GM12865 (cell line): ENCODE measurements around the gene RABEPK.
A peak's percentile ranks its signal among the peaks of the same experiment; 100 is the strongest.
"Not testable (repeated sequence)": the region's sequence is repeated elsewhere in the genome, so short reads cannot be mapped to it uniquely, and the experiment has no call there.

Source experiments
- DNase-seq: peaks from one replicate; pipeline ENCODE4 v3.0.0; 2010; ENCODE audit warnings: low read depth
- H3K4me3 ChIP-seq: 2 replicates; pipeline ENCODE4 v1.5.1; 2011; ENCODE audit warnings: mild to moderate bottlenecking, low read depth, low read length, control low read depth
- TF ChIP-seq, protein P1 (sequence below): IDR thresholded peaks from 2 replicates; pipeline ENCODE4 v1.5.1; 2011; ENCODE audit warnings: low read length, control low read depth, low read depth, inconsistent platforms; ENCODE audit not compliant: insufficient read depth; ENCODE audit errors: missing control alignments

The RABEPK gene, protein sequence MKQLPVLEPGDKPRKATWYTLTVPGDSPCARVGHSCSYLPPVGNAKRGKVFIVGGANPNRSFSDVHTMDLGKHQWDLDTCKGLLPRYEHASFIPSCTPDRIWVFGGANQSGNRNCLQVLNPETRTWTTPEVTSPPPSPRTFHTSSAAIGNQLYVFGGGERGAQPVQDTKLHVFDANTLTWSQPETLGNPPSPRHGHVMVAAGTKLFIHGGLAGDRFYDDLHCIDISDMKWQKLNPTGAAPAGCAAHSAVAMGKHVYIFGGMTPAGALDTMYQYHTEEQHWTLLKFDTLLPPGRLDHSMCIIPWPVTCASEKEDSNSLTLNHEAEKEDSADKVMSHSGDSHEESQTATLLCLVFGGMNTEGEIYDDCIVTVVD

DNA sequence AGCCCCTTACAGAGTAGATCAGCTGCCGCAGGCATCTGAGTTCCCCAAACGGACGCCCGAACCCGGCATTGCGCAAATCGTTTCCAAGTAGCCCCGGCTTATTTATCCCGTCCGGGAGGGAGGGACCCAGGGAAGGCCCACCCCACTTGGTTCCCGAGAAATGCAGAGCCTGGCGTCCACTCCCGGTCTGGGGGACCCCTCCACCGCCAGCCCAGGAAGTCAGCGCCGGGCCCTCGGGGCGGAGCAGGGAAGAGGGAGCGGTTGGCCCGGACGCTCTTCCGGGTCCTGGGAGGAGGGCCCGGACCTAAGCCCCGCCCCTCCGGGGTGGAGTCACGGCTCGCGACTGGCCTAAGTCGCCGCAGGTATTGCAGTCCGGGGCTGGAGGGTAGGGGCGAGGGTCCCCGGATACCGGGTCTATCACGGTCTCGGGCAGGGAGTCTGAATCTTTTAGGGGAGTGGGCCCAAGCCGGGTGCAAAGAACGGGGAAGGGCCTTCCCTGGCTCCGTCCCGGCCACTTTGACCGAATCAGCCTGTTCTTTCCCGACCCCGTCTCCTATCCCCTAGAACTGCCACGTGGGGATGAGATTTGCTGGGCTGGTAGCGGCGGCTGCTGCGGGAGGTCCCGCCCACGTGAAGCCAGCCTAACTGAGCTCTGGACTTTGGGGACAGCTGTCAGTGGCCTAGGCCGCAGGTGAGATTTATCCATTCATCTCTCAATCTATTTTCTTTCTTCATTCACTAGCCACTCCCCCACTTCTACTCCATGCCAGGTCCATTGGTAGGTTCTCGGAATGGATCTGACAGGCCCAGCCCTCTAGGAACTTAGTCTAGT lies at the start of gene RABEPK:
TSS of gene RABEPK (plus strand) at position 327 of the 832 bp plus-strand sequence. CDS start 2,472 bp downstream, outside the sequence.
- H3K4me3 ChIP-seq: peak within 1 kb of the TSS; percentile 90
- TF ChIP-seq, protein P1, sequence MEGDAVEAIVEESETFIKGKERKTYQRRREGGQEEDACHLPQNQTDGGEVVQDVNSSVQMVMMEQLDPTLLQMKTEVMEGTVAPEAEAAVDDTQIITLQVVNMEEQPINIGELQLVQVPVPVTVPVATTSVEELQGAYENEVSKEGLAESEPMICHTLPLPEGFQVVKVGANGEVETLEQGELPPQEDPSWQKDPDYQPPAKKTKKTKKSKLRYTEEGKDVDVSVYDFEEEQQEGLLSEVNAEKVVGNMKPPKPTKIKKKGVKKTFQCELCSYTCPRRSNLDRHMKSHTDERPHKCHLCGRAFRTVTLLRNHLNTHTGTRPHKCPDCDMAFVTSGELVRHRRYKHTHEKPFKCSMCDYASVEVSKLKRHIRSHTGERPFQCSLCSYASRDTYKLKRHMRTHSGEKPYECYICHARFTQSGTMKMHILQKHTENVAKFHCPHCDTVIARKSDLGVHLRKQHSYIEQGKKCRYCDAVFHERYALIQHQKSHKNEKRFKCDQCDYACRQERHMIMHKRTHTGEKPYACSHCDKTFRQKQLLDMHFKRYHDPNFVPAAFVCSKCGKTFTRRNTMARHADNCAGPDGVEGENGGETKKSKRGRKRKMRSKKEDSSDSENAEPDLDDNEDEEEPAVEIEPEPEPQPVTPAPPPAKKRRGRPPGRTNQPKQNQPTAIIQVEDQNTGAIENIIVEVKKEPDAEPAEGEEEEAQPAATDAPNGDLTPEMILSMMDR: no peak

DNA sequence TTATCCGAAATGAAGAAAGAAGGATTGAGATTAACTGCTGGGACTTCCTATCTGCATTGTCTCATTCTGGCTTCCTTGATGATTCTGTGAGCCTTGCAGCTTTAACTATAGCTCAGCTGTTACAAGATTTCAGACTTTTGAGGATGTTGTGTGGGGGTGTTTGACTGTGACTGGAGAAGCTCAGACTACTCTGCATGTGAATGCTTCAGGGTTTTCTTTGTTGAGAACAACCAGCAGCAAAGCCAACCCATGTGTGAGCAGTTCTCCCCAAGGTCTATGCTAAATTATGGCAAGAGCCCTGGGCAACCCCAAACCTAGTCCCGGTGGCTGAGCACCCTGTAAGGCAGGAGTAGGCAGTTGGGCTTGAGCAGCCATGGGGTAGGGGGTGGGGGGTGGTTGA lies 48.6 kb upstream of the RABEPK start:
- H3K4me3 ChIP-seq: no peak overlapping the region
- TF ChIP-seq, protein P1: no peak
- DNase-seq: no peak

More for the DNA sequence above, at the start of gene RABEPK:
- peak; percentile 95 for DNase-seq

DNA sequence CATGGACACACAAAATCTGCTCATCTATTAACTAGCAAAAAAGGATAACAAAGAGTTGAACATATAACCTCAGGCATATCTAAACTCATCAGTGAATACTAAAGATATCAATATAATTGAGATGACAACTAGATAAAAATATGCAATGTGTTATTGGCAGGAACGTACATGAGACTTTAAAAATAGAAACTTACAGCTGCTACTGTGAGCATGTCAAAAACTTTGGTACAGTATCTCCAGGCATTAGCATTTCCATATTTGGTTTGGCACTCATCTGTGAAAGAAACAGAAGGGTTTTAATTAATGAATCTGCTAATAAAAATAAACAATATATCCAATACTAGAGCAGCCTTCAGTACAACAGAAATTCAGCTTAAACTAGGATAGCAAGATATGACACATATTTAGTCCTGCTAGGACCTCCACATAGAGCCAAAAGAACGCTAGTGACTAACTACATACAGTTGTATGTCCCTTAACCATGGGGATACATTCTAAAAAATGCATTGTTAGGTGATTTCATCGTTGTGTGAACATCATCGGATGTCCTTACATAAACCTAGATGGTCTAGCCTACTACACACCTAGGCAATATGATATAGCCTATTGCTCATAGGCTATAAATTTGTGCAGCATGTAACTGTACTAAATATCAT lies 46.5 kb upstream of the RABEPK start:
- no peak for DNase-seq
- H3K4me3 ChIP-seq: no peak overlapping the region
- TF ChIP-seq, protein P1: no peak

DNA sequence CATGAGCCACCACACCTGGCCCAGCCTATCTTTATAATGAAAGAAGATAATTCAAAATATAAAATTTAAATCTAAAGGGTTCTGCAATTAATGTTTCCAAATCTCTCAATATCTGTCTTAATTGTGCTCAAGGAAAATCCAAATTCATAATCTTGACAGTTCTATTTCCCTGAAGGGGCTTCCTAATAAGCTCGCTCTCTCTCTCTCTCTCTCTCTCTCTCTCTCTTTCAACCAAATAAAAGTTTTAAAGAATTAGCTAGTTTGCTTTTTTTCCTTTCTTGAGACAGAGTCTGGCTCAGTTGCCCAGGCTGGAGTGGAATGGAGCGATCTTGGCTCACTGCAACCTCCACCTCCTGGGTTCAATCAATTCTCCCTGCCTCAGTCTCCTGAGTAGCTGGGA lies 43.8 kb upstream of the RABEPK start:
- no peak overlapping the region for H3K4me3 ChIP-seq
- TF ChIP-seq, protein P1: no peak
- no peak for DNase-seq

DNA sequence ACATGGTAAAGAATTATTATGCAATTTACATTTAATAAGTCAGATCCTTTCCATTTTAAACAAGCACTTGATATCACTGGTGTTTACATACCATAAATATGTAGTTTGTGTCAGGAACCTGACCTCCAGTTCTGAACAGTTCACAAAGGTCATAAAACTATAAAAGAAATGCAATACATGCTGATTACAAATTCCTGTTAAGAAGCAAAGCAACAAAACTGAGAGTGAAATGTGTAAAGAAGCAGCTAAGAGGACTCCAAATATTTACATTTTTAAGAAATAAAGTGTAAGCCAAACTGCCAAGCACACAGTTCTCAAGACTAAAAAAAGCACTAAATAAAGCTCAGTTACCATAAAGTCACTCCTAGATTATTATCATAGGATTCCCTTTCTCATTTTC lies 39.6 kb upstream of the RABEPK start:
- TF ChIP-seq, protein P1: no peak
- no peak for DNase-seq
- no peak overlapping the region for H3K4me3 ChIP-seq

DNA sequence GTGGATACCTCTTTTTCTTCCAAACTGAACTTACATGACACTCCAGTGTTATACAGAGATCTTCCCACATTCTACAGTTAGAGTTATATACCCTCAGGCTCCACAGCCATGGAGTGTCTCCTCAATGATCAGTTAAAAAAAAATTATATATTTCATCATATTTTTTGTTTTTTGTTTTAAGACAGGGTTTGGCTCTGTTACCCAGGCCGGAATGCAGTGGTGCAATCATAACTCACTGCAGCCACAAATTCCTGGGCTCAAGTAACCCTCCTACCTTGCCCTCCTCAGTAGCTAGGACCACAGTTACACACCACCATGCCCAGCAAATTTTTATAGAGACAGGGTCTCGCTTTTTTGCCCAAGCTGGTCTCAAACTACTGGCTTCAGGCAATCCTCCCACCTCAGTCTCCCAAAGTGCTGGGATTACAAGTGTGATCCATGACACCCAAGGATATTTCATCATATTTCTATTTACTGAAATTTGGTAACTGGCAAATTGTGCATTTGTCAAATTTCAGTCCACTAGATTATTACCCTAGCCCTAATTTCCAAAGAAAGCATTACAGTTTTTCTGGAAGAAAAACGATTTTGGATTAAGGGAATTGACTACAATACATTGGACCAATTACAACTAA lies 38.9 kb upstream of the RABEPK start:
- DNase-seq: no peak
- H3K4me3 ChIP-seq: no peak overlapping the region
- TF ChIP-seq, protein P1: no peak

DNA sequence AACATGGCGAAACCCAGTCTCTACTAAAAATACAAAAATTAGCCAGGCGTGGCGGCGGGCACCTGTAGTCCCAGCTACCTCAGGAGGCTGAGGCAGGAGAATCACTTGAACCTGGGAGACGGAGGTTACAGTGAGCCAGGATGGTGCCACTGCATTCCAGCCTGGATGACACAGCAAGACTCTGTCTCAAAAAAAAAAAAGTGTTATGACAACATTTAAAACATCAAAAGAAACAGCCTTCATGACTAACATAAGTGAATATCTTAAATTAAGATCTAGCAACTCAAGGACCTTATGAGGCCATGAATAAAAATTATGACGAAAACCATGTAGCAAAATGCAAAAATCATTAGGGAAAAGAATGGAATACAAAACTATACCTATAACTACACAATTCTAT lies 37.5 kb upstream of the RABEPK start:
- DNase-seq, H3K4me3 ChIP-seq: not testable (repeated sequence)
